Brain microvascular endothelial cell (primary cell): ENCODE measurements around the gene ITGA8.
"Not testable (repeated sequence)": the region's sequence is repeated elsewhere in the genome, so short reads cannot be mapped to it uniquely, and the experiment has no call there.

Source experiments
- DNase-seq: peaks from one replicate; pipeline ENCODE4 v3.0.0-alpha.2; 2020
- H3K27ac ChIP-seq: fragments of 250-450 bp; sonication (Bioruptor Pico); 2 replicates; pipeline ENCODE4 v1.5.1; 2020; ENCODE audit warnings: mild to moderate bottlenecking, moderate library complexity
- H3K27me3 ChIP-seq: fragments of 250-450 bp; sonication (Bioruptor Pico); replicated peaks from 2 replicates; pipeline ENCODE4 v1.5.1; 2020; ENCODE audit warnings: mild to moderate bottlenecking
- H3K36me3 ChIP-seq: fragments of 250-450 bp; sonication (Bioruptor Pico); replicated peaks from 2 replicates; pipeline ENCODE4 v1.5.1; 2020; ENCODE audit warnings: mild to moderate bottlenecking
- H3K4me3 ChIP-seq: 2 replicates; pipeline ENCODE4 v1.5.1; 2011; ENCODE audit warnings: low read depth, mild to moderate bottlenecking, control low read depth, low read length, moderate library complexity
- in situ Hi-C: cut with HindIII; loops from 2 replicates; pipeline ENCODE4 v1.10.0; 2017; ENCODE audit warnings: low sequenced_read_pairs, low pct_ligation_motif_present
- TF ChIP-seq, protein P1 (sequence below): IDR thresholded peaks from 2 replicates; pipeline ENCODE4 v1.5.1; 2011; ENCODE audit warnings: low read depth, mild to moderate bottlenecking, moderate library complexity, low read length, control low read depth, inconsistent platforms; ENCODE audit errors: missing control alignments

ITGA8 gene

DNA sequence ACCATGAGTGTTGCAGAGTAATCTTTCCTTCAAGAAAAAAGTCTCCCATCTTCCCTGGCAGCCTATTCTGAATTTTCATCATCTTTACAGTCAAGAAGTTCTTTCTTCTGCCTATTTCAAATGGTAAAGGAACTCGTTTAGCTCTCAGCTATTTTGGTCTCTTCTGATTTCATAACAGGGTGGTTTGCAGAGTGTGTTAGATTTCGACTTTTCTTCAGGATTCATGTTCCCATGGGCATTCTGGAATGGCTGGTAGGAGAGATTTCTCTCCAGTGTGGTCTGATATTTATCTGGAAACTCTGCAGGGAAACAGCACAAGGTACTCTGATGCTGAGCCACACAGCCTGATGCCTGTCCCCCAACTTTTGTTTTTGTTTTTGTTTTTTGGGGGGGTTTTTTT, 237.6 kb downstream of the ITGA8 start:
- H3K27me3 ChIP-seq = no peaks in the 10 kb centered on the region
- H3K4me3 ChIP-seq = no peak overlapping the region
- no peak overlapping the region for H3K27ac ChIP-seq
- TF ChIP-seq, protein P1, sequence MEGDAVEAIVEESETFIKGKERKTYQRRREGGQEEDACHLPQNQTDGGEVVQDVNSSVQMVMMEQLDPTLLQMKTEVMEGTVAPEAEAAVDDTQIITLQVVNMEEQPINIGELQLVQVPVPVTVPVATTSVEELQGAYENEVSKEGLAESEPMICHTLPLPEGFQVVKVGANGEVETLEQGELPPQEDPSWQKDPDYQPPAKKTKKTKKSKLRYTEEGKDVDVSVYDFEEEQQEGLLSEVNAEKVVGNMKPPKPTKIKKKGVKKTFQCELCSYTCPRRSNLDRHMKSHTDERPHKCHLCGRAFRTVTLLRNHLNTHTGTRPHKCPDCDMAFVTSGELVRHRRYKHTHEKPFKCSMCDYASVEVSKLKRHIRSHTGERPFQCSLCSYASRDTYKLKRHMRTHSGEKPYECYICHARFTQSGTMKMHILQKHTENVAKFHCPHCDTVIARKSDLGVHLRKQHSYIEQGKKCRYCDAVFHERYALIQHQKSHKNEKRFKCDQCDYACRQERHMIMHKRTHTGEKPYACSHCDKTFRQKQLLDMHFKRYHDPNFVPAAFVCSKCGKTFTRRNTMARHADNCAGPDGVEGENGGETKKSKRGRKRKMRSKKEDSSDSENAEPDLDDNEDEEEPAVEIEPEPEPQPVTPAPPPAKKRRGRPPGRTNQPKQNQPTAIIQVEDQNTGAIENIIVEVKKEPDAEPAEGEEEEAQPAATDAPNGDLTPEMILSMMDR = no peak
- no peak for DNase-seq
- in situ Hi-C loops = no loop called here
- no peaks in the 10 kb centered on the region for H3K36me3 ChIP-seq

DNA sequence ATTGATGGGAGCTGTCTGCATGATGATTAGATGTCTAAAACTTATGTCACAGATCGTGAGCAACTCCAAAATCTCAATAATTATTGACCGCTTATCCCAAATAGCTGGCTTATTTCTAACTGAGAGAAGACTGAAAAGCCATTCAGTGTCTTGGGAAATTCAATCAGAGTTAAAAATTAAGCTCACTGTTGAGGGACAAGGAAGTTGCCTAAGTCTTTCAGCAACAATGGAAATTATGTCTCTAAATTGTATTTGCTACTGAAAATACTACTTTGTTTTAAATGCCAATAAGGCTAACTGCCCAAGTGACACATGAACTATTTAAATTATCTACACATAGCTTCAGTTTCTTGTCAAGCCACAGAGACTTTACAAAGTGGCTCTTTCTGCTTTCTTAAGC, 240.8 kb downstream of the ITGA8 start:
- no peaks in the 10 kb centered on the region for H3K27me3 ChIP-seq
- H3K4me3 ChIP-seq = no peak overlapping the region
- in situ Hi-C loops = no loop called here
- H3K27ac ChIP-seq = no peak overlapping the region
- TF ChIP-seq, protein P1 = no peak
- no peaks in the 10 kb centered on the region for H3K36me3 ChIP-seq
- DNase-seq = no peak

DNA sequence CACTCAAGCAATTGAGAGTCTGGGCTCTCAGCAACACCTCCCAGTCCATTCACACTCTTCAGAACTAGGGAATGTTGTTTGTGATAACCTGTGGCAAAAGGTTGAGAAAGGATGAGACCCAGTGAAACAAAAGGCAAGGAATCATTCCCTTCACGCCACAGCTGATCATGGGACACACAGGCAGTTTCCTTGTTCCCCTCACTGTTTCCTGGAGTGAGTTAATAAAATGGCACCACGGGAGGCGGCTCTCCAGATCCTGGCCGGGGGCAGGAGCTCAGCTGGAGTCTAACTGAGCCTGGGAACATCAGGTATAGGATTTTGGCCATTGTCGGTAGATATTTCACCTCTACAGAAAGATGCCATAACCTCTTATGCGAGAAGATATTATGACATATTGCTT, 241.3 kb downstream of the ITGA8 start:
- in situ Hi-C loops = no loop called here
- DNase-seq = no peak
- no peak overlapping the region for H3K4me3 ChIP-seq
- no peaks in the 10 kb centered on the region for H3K27me3 ChIP-seq
- no peak overlapping the region for H3K27ac ChIP-seq
- TF ChIP-seq, protein P1 = no peak
- H3K36me3 ChIP-seq = no peaks in the 10 kb centered on the region

DNA sequence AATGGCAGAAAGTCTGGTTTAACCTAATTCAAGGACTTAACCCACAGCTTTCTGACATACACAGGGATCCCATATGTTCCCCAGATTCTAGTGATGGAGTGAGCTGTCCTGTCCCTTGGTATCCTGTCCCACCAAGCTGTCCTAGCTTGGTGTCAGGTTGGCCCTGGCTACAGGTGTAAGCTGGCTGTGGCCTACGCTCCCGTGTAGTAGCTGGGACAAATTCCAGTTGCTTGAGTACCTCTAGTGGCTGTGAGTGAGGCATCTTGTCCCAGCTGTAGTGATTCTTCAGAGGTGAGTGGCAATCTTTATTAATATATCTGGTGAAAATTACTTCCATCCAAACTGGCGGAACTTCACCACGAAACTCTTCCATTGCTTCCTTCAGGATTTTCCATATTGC, 243.4 kb downstream of the ITGA8 start:
- Histone ChIP-seq H3K36me3 (no peaks in the 10 kb centered on the region), H3K4me3 (no peak overlapping the region), H3K27me3 (no peaks in the 10 kb centered on the region), H3K27ac (no peak overlapping the region)
- DNase-seq = no peak
- in situ Hi-C loops = no loop called here
- TF ChIP-seq, protein P1 = no peak

DNA sequence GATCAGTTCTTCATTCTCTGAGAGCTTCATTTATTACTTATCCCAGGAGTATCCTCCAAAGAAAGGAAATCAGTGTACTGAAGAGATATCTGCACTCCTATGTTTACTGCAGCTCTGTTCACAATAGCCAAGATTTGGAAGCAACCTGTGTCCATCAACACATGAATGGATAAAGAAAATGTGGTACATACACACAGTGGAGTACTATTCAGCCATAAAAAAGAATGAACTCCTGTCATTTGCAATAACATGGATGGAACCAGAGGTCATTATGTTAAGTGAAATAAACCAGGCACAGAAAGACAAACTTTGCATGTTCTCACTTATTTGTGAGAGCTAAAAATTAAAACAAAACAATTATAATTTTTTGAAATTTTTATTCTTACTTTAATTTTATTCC, 244.3 kb downstream of the ITGA8 start:
- H3K36me3 ChIP-seq, DNase-seq, H3K27ac ChIP-seq, H3K27me3 ChIP-seq, in situ Hi-C loops, H3K4me3 ChIP-seq: not testable (repeated sequence)

DNA sequence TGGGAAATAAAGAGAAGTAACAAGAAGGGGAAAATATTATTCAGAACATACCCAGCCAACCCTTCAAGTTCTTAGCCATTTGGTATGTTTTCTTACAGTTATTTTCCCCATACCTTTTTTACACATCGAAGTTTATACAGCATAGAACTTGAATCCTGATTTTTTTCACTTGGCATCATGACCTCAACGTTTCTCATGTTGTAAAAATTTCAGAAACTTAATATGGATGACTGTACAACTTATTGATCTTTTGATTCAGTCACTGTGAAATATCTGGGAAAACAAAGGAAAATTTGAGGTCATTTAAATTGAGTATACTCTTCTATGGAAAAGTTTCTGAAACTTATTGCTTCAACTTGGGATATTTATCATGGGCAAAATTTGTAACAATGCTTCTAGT, 245.1 kb downstream of the ITGA8 start:
- in situ Hi-C loops = no loop called here
- no peaks in the 10 kb centered on the region for H3K36me3 ChIP-seq
- no peak overlapping the region for H3K4me3 ChIP-seq
- no peak overlapping the region for H3K27ac ChIP-seq
- no peaks in the 10 kb centered on the region for H3K27me3 ChIP-seq
- TF ChIP-seq, protein P1 = no peak
- DNase-seq = no peak
